Pancreas (tissue), 10 donors: ENCODE measurements around the gene GNA12. TPM values are rescaled to one million over a fixed set of nuclear protein-coding genes. Genes with fewer than 3 reads are reported as not detected.

Experiments
- ATAC-seq, 4 donors: fragments of 200-7000 bp; cut with Tn5 transposase; one replicate each; pipeline versions ENCODE4 v1.8.0 to v1.9.1; 2020; ENCODE audit warnings: mild to moderate bottlenecking in 4 of 4, moderate library complexity in 4 of 4
- DNase-seq, 6 donors: peaks; one replicate each; pipeline ENCODE4 v3.0.0-alpha.2; 2020
- FAIRE-seq: peaks from 2 replicates; lab custom pipeline; 2012; peaks lifted over from hg19 to GRCh38; lab: Jason Lieb, UNC
- H3K27ac ChIP-seq, 4 donors: fragments of 200-600 bp; sonication (generic); 1 replicate in 3 of 4; 2 replicates in 1 of 4; pipeline versions ENCODE4 v1.5.0 to v1.8.0; 2020
- H3K27me3 ChIP-seq, 4 donors: fragments of 200-600 bp; one replicate each; pipeline ENCODE4 v1.8.0; 2021
- H3K36me3 ChIP-seq, 3 donors: fragments of 200-600 bp; sonication (generic) in 1 of 3; one replicate each; pipeline versions ENCODE4 v1.5.0 to v1.8.0; 2020 to 2021
- H3K4me1 ChIP-seq, 3 donors: fragments of 200-600 bp; one replicate each; pipeline ENCODE4 v1.8.0; 2021
- H3K4me3 ChIP-seq, 4 donors: fragments of 200-600 bp; sonication (generic) in 2 of 4; one replicate each; pipeline versions ENCODE4 v1.5.0 to v1.8.0; 2020 to 2021
- H3K9me3 ChIP-seq, 4 donors: fragments of 200-600 bp; one replicate each; pipeline ENCODE4 v1.8.0; 2021
- WGBS, 2 donors: extraction: QIAGEN DNeasy Blood & Tissue Kit; methylation state at CpG; one replicate each; pipeline ENCODE4 v1.1.7; 2013; 5-methylcytosine and 5-hydroxymethylcytosine counted together
- intact Hi-C, 3 donors: fragments of 100-400 bp; cut with DNase I; formaldehyde crosslinking; loops; one replicate each; pipeline versions ENCODE4 v1.11.1 to v1.14.2; 2022
- polyA plus RNA-seq, 2 donors: library from polyadenylated mRNA; stranded (reverse); fragments of 200-250 nt; gene quantifications; one replicate each; pipeline ENCODE4 v1.2.3, GENCODE V29; 2013
- total RNA-seq, 6 donors: library from RNA; stranded (reverse); fragmentation: NEBNext Ultra II Directional in 4 of 6; extraction: Animal tissue kit (Norgen Biotek cat#: 25700) in 4 of 6; gene quantifications; one replicate each; pipeline versions ENCODE4 v1.2.1 to v1.2.4, GENCODE V29; 2021 to 2023
- TF ChIP-seq, protein P1 (sequence below), 4 donors: fragments of 200-600 bp; sonication (generic) in 3 of 4; IDR thresholded peaks; one replicate each; pipeline versions ENCODE4 v1.5.0 to v1.8.0; 2021; ENCODE audit warnings: antibody characterized with exemption in 4 of 4
- donor health status: healthy with polysubstance abuse.
- donor health status: DM: no; HTN: no; CAD: no; lungs with moderate emphysema.
- donor health status: DM: no; HTN: no; CAD: no.
- donor health status: control.
- donor health status: control.
- donor health status: Bipolar disorder and iron deficiency.
- donor health status: DM: yes; HTN: yes; CAD: no.
- donor health status: DM: no; HTN: no; CAD: no.
- donor health status: DM: no; HTN: no; CAD: no.
- donor health status: DM: yes; HTN: yes; CAD: no.

The GNA12 gene
- total and polyA plus RNA-seq, 8 donors: 7.5 to 23.0 (median 15.9) TPM

- TF ChIP-seq, protein P1, sequence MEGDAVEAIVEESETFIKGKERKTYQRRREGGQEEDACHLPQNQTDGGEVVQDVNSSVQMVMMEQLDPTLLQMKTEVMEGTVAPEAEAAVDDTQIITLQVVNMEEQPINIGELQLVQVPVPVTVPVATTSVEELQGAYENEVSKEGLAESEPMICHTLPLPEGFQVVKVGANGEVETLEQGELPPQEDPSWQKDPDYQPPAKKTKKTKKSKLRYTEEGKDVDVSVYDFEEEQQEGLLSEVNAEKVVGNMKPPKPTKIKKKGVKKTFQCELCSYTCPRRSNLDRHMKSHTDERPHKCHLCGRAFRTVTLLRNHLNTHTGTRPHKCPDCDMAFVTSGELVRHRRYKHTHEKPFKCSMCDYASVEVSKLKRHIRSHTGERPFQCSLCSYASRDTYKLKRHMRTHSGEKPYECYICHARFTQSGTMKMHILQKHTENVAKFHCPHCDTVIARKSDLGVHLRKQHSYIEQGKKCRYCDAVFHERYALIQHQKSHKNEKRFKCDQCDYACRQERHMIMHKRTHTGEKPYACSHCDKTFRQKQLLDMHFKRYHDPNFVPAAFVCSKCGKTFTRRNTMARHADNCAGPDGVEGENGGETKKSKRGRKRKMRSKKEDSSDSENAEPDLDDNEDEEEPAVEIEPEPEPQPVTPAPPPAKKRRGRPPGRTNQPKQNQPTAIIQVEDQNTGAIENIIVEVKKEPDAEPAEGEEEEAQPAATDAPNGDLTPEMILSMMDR (IDR thresholded peaks at IDR 0.05): no peak
- Histone ChIP-seq H3K36me3 (no peaks in the 10 kb centered on the region), H3K4me3 (no peak overlapping the region), H3K4me1 (no peaks in the 10 kb centered on the region), H3K9me3 (no peaks in the 10 kb centered on the region), H3K27ac (no peak overlapping the region), H3K27me3 (no peaks in the 10 kb centered on the region)
- ATAC-seq: no peak
- no peak for DNase-seq
- WGBS, 2 donors: 82 to 97% methylated on average over 4 of the region's 4 CpGs
- intact Hi-C loops: no loop called here
- FAIRE-seq: no peak
Observed at GRCh38 chr7:2782565-2782964, 61.5 kb downstream of the GNA12 start.

DNA sequence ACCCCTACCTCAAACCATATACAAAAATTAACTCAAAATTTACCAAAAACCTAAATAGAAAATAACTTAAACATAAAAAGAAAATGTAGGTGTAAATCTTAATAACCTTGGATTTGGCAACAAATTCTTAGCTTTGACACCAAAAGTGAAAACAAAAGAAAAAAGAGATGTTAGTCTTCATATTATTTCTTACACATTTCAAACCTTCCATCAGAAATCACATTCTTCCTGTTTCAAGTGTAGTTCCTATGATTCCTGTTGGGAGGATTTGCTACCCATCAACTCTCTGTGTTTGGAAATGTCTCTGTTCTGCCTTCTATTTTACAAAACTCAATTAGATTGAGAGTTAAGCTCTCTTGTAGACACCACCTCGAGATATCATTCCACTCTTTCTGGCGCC is 62.0 kb downstream of the GNA12 start:
- Histone ChIP-seq H3K9me3 (no peaks in the 10 kb centered on the region), H3K4me1 (no peaks in the 10 kb centered on the region), H3K27me3 (no peaks in the 10 kb centered on the region), H3K27ac (no peak overlapping the region), H3K36me3 (no peaks in the 10 kb centered on the region), H3K4me3 (no peak overlapping the region)
- no peak for ATAC-seq
- WGBS, 2 donors: 93 to 98% methylated on average over 2 of the region's 2 CpGs
- intact Hi-C loops: no loop called here
- TF ChIP-seq, protein P1 (IDR thresholded peaks at IDR 0.05): no peak
- no peak for FAIRE-seq
- DNase-seq: no peak

- intact Hi-C loops: no loop called here
- Histone ChIP-seq H3K36me3 (no peaks in the 10 kb centered on the region), H3K27ac (no peak overlapping the region), H3K4me1 (no peaks in the 10 kb centered on the region), H3K9me3 (no peaks in the 10 kb centered on the region), H3K27me3 (no peaks in the 10 kb centered on the region), H3K4me3 (no peak overlapping the region)
- TF ChIP-seq, protein P1 (IDR thresholded peaks at IDR 0.05): no peak
- WGBS, 2 donors: 94 to 95% methylated on average over 2 of the region's 2 CpGs
- FAIRE-seq (no peak), DNase-seq (no peak), ATAC-seq (no peak)
Observed at GRCh38 chr7:2781636-2782035, 62.5 kb downstream of the GNA12 start.

- TF ChIP-seq, protein P1 (IDR thresholded peaks at IDR 0.05): no peak
- Histone ChIP-seq H3K36me3 (no peaks in the 10 kb centered on the region), H3K27me3 (no peaks in the 10 kb centered on the region), H3K4me1 (no peaks in the 10 kb centered on the region), H3K27ac (no peak overlapping the region), H3K4me3 (no peak overlapping the region), H3K9me3 (no peaks in the 10 kb centered on the region)
- ATAC-seq: no peak
- no peak for FAIRE-seq
- no peak for DNase-seq
- intact Hi-C loops: no loop called here
- 82 to 83% methylated on average over 8 of the region's 8 CpGs for WGBS, 2 donors
Observed at GRCh38 chr7:2779051-2779450, 65.1 kb downstream of the GNA12 start.

GRCh38 chr7:2777898-2778535 is 66.1 kb downstream of the GNA12 start:
- FAIRE-seq (no peak), ATAC-seq (peak in 1 of 4 donors; percentile 29), DNase-seq (no peak)
- Histone ChIP-seq H3K4me1 (no peaks in the 10 kb centered on the region), H3K27ac (no peak overlapping the region), H3K36me3 (no peaks in the 10 kb centered on the region), H3K4me3 (no peak overlapping the region), H3K9me3 (no peaks in the 10 kb centered on the region), H3K27me3 (no peaks in the 10 kb centered on the region)
- intact Hi-C loops: no loop called here
- TF ChIP-seq, protein P1 (IDR thresholded peaks at IDR 0.05): no peak
- WGBS, 2 donors: 94 to 96% methylated on average over 8 of the region's 8 CpGs
